ENCODE measurements around the gene CYB5B.
A peak's percentile ranks its signal among the peaks of the same experiment; 100 is the strongest.

The CYB5B gene

DNA sequence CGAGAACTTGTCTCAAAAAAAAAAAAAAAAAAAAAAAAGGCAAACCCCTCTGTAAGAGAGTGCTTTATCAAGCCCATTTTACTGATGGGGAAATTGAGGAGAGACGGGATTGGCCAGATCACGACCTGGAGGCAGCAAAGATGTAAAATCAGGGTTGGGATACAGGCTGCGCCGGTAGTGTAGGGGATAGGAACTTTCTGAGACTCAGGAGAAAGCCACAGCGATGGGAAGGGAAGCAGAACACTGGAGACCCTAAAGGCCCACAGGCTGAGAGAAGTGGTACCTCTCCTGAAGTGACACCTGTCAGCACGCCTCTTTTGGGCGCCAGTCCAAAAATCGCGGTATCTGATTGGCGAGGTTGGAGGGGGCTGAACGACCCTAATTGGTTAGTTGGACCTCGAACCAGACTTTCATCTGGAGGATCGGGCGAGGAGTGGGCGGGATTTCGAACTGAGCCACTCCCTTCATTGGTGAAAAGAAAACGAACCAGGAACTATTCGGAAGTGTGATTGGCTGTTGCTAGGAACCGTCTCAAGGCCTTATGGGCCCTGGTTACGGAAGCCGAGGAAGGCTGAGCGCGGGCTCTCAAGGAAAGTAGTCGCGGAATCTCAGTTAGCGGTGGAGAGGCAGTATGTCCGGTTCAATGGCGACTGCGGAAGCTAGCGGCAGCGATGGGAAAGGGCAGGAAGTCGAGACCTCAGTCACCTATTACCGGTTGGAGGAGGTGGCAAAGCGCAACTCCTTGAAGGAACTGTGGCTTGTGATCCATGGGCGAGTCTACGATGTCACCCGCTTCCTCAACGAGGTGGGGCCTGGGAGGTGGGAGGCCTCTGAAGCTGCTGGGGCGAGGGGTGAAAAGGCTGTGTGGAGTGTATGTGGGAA, at the start of gene CYB5B:
Gene CYB5B, plus strand, starts transcription at position 567 of the 882 bp plus-strand sequence. Its CDS starts 65 bp downstream, at position 632.
- Histone ChIP-seq H3K27me3 (ENCODE audit: insufficient read depth, low read length) (no peaks in the 10 kb centered on the region), H3K79me2 (ENCODE audit: control insufficient read depth, insufficient read depth, low read length, unreplicated experiment) (peaks cover 38% of the 10 kb centered on the region), H3K4me1 (ENCODE audit: control insufficient read depth, insufficient read depth, low read length, unreplicated experiment) (peaks cover 3% of the 10 kb centered on the region), H3K27ac (ENCODE audit: low read depth, low read length) (peak within 1 kb of the TSS; percentile 55), H3K4me3 (ENCODE audit: low read depth, low read length) (peak within 1 kb of the TSS; percentile 97), H2AFZ (ENCODE audit: low read length, unreplicated experiment) (peak within 1 kb of the TSS; percentile 93), H3K36me3 (ENCODE audit: insufficient read depth, low read length) (peaks cover 24% of the 10 kb centered on the region)

- H3K4me3 ChIP-seq (ENCODE audit: low read depth, low read length), result no peak overlapping the region
- peaks cover 19% of the 10 kb centered on the region; the same call in 1 of the 2 replicates for H3K36me3 ChIP-seq (ENCODE audit: insufficient read depth, low read length)
- H3K4me1 ChIP-seq (ENCODE audit: control insufficient read depth, insufficient read depth, low read length, unreplicated experiment), result peaks cover 23% of the 10 kb centered on the region
- H2AFZ ChIP-seq (ENCODE audit: low read length, unreplicated experiment), result no peak overlapping the region
- no peaks in the 10 kb centered on the region for H3K27me3 ChIP-seq (ENCODE audit: insufficient read depth, low read length)
- H3K27ac ChIP-seq (ENCODE audit: low read depth, low read length), result no peak overlapping the region
- peaks cover 11% of the 10 kb centered on the region for H3K79me2 ChIP-seq (ENCODE audit: control insufficient read depth, insufficient read depth, low read length, unreplicated experiment)
These were observed 47.9 kb upstream of the CYB5B start for GRCh38 chr16:69376393-69377059.

GRCh38 chr16:69378036-69378435, 46.4 kb upstream of the CYB5B start:
- H3K4me3 ChIP-seq (ENCODE audit: low read depth, low read length), result no peak overlapping the region
- peak overlapping the region; percentile 54 for H3K27ac ChIP-seq (ENCODE audit: low read depth, low read length)
- no peaks in the 10 kb centered on the region for H3K27me3 ChIP-seq (ENCODE audit: insufficient read depth, low read length)
- H2AFZ ChIP-seq (ENCODE audit: low read length, unreplicated experiment), result no peak overlapping the region
- H3K36me3 ChIP-seq (ENCODE audit: insufficient read depth, low read length), result peaks cover 25% of the 10 kb centered on the region
- H3K79me2 ChIP-seq (ENCODE audit: control insufficient read depth, insufficient read depth, low read length, unreplicated experiment), result peaks cover 17% of the 10 kb centered on the region
- peaks cover 25% of the 10 kb centered on the region for H3K4me1 ChIP-seq (ENCODE audit: control insufficient read depth, insufficient read depth, low read length, unreplicated experiment)

GRCh38 chr16:69378760-69379159, 45.7 kb upstream of the CYB5B start:
- H3K27ac ChIP-seq (ENCODE audit: low read depth, low read length), result peak overlapping the region; percentile 54
- H3K36me3 ChIP-seq (ENCODE audit: insufficient read depth, low read length), result peaks cover 32% of the 10 kb centered on the region
- H3K79me2 ChIP-seq (ENCODE audit: control insufficient read depth, insufficient read depth, low read length, unreplicated experiment), result peaks cover 22% of the 10 kb centered on the region
- H2AFZ ChIP-seq (ENCODE audit: low read length, unreplicated experiment), result no peak overlapping the region
- H3K27me3 ChIP-seq (ENCODE audit: insufficient read depth, low read length), result no peaks in the 10 kb centered on the region
- no peak overlapping the region for H3K4me3 ChIP-seq (ENCODE audit: low read depth, low read length)
- H3K4me1 ChIP-seq (ENCODE audit: control insufficient read depth, insufficient read depth, low read length, unreplicated experiment), result peaks cover 25% of the 10 kb centered on the region

- Histone ChIP-seq H3K27ac (ENCODE audit: low read depth, low read length) (0 out of 2 replicates have a peak overlapping the region, but pooled peaks have one; percentile 6), H2AFZ (ENCODE audit: low read length, unreplicated experiment) (no peak overlapping the region), H3K4me1 (ENCODE audit: control insufficient read depth, insufficient read depth, low read length, unreplicated experiment) (peaks cover 30% of the 10 kb centered on the region), H3K36me3 (ENCODE audit: insufficient read depth, low read length) (peaks cover 33% of the 10 kb centered on the region), H3K79me2 (ENCODE audit: control insufficient read depth, insufficient read depth, low read length, unreplicated experiment) (peaks cover 37% of the 10 kb centered on the region), H3K4me3 (ENCODE audit: low read depth, low read length) (no peak overlapping the region), H3K27me3 (ENCODE audit: insufficient read depth, low read length) (no peaks in the 10 kb centered on the region)
These were observed 43.2 kb upstream of the CYB5B start for GRCh38 chr16:69381231-69381630.

GRCh38 chr16:69382421-69382820, 42.0 kb upstream of the CYB5B start:
- H3K4me3 ChIP-seq (ENCODE audit: low read depth, low read length), result no peak overlapping the region
- H3K27ac ChIP-seq (ENCODE audit: low read depth, low read length), result no peak overlapping the region
- no peaks in the 10 kb centered on the region for H3K27me3 ChIP-seq (ENCODE audit: insufficient read depth, low read length)
- peaks cover 37% of the 10 kb centered on the region for H3K79me2 ChIP-seq (ENCODE audit: control insufficient read depth, insufficient read depth, low read length, unreplicated experiment)
- peaks cover 35% of the 10 kb centered on the region for H3K4me1 ChIP-seq (ENCODE audit: control insufficient read depth, insufficient read depth, low read length, unreplicated experiment)
- peaks cover 33% of the 10 kb centered on the region for H3K36me3 ChIP-seq (ENCODE audit: insufficient read depth, low read length)
- H2AFZ ChIP-seq (ENCODE audit: low read length, unreplicated experiment), result no peak overlapping the region

DNA sequence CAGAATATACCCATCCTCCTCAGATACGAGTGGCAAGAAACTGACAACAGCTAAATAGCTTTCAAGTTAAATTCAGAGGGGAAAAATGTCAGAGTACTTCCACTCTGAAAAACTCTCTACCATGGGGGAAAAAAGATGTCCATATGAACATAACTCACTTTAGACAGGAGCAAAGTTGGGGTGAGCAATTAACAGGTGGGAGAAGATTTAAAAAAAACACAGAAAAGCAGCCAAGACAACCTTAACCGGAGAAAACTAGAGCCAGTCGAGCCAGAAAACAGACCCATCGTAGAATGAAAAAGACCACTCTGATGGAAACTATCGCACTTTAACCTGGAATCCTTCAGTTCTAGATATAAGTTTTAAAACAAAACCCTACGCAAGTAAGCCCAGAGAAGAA, 39.4 kb upstream of the CYB5B start:
- Histone ChIP-seq H3K4me1 (ENCODE audit: control insufficient read depth, insufficient read depth, low read length, unreplicated experiment) (peaks cover 18% of the 10 kb centered on the region), H3K27me3 (ENCODE audit: insufficient read depth, low read length) (no peaks in the 10 kb centered on the region), H3K36me3 (ENCODE audit: insufficient read depth, low read length) (peaks cover 21% of the 10 kb centered on the region), H3K27ac (ENCODE audit: low read depth, low read length) (peak overlapping the region; percentile 49), H2AFZ (ENCODE audit: low read length, unreplicated experiment) (peak overlapping the region; percentile 67), H3K79me2 (ENCODE audit: control insufficient read depth, insufficient read depth, low read length, unreplicated experiment) (peaks cover 37% of the 10 kb centered on the region), H3K4me3 (ENCODE audit: low read depth, low read length) (peak overlapping the region; percentile 98)

DNA sequence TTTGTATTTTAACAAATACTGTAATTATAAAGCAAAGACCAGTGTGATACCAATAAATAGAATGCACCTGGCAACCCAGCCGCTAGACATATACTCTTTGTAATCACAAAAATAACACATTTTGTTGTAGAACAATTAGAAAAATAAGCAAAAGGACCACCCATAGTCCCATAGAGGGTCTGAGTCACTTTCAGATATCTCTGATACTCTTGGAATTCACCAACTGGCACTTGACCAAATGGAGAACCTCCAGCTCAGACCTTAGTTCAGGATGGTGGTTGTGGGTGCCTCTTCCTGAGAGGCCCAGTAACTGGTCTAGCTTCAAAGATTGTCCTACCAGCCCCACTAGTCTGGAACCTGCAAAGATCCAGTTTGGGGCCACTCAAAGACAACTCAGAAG, 37.8 kb upstream of the CYB5B start:
- no peaks in the 10 kb centered on the region for H3K27me3 ChIP-seq (ENCODE audit: insufficient read depth, low read length)
- H3K4me1 ChIP-seq (ENCODE audit: control insufficient read depth, insufficient read depth, low read length, unreplicated experiment), result peaks cover 12% of the 10 kb centered on the region
- no peak overlapping the region for H3K27ac ChIP-seq (ENCODE audit: low read depth, low read length)
- H3K36me3 ChIP-seq (ENCODE audit: insufficient read depth, low read length), result peaks cover 21% of the 10 kb centered on the region
- peaks cover 37% of the 10 kb centered on the region for H3K79me2 ChIP-seq (ENCODE audit: control insufficient read depth, insufficient read depth, low read length, unreplicated experiment)
- H3K4me3 ChIP-seq (ENCODE audit: low read depth, low read length), result peak overlapping the region; percentile 98; the same call in 1 of the 2 replicates
- H2AFZ ChIP-seq (ENCODE audit: low read length, unreplicated experiment), result peak overlapping the region; percentile 15

DNA sequence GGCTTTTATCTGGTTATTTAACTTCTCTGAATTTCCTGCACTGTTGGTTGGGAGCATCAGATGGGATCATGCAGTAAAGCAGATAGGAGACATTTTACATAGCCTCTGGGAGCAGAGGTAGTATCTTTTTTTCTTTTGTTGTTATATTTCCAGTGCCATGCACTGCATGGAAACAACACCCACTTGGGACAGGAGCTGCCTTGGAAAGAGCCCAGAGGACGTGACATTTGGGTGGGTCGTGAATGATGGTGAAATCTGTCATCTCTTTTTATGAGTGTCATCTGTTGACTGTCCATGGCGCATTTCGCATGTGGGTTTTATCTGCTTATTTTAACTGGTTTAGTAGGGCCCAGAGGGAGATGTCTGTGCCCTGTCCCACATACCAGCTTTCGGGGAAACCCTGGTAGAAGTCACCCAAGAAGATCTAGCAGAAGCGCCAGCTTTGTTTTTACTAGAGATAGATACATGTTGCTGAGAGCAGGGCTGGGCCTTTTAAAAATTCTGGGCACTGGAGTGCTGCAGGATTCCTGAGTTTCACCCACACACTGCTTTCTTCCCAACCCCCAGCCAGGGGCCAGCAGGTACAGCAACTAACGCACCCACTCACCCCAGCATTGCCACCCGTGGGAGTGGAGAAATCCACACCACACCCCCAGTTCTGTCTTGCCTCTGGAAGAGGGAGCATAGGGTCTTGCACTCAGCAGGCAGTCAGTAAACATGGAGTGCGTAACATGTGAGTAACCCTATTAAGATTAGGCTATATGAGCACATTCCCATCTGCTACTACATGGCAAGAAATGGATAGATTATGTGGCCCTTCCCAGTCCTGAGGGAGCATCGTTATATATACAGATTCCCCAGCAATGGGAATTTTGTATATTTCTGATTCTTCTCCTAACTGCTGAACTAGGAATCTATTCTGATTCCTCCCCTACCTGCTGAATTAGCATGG, 30.2 kb upstream of the CYB5B start:
- Histone ChIP-seq H3K79me2 (ENCODE audit: control insufficient read depth, insufficient read depth, low read length, unreplicated experiment) (no peaks in the 10 kb centered on the region), H3K27ac (ENCODE audit: low read depth, low read length) (no peak overlapping the region)

DNA sequence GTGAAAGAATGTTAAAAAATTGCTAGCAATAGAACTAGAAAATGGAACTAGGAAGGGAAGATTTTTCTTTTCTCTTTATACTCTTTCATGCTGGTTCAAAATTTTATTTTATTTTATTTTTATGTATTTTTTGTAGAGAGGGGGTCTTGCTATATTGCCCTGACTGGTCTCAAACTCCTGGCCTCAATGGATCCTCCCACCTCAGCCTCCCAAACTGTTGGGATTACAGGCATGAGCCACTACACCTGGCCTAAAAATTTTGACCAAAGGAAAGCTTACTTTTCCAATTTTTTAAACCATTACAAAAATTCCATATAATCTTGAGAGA, 28.6 kb upstream of the CYB5B start:
- peaks cover 35% of the 10 kb centered on the region for H3K4me1 ChIP-seq (ENCODE audit: control insufficient read depth, insufficient read depth, low read length, unreplicated experiment)
- H3K4me3 ChIP-seq (ENCODE audit: low read depth, low read length), result no peak overlapping the region
- H3K27ac ChIP-seq (ENCODE audit: low read depth, low read length), result peak overlapping the region; percentile 99
- no peaks in the 10 kb centered on the region for H3K79me2 ChIP-seq (ENCODE audit: control insufficient read depth, insufficient read depth, low read length, unreplicated experiment)
- no peak overlapping the region for H2AFZ ChIP-seq (ENCODE audit: low read length, unreplicated experiment)
- no peaks in the 10 kb centered on the region for H3K36me3 ChIP-seq (ENCODE audit: insufficient read depth, low read length)
- no peaks in the 10 kb centered on the region for H3K27me3 ChIP-seq (ENCODE audit: insufficient read depth, low read length)

More for the DNA sequence above, 30.2 kb upstream of the CYB5B start:
- no peak overlapping the region for H2AFZ ChIP-seq (ENCODE audit: low read length, unreplicated experiment)
- no peaks in the 10 kb centered on the region for H3K27me3 ChIP-seq (ENCODE audit: insufficient read depth, low read length)
- no peaks in the 10 kb centered on the region for H3K36me3 ChIP-seq (ENCODE audit: insufficient read depth, low read length)
- peaks cover 29% of the 10 kb centered on the region for H3K4me1 ChIP-seq (ENCODE audit: control insufficient read depth, insufficient read depth, low read length, unreplicated experiment)
- no peak overlapping the region for H3K4me3 ChIP-seq (ENCODE audit: low read depth, low read length)
